ENCODE results near the gene VIL1. TPM values are rescaled to one million over a fixed set of nuclear protein-coding genes. Genes with fewer than 3 reads are reported as not detected.

The VIL1 gene
- total RNA-seq, 1 experiment from 2014 or later, result 4.2 TPM

DNA sequence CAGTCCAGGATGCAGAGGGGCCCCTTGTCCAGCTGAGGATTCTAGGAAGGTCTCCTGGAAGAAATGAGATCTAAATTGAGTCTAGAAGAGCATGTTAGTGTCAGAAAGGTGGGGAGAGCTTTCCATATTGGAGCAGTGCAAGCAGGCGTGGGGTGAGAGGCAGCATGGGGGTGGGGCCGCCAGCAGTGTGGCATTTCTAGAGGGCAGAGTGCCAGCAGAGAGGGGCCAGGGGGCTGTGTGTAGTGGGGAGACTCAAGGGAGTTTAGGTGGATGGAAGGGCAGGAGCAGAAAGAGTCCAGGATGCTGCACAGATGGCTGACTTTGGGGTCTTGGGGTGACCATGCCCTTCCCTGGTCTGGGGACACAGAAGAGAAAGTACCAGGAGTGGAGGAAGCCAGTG, 2.1 kb downstream of the VIL1 start:
- no peak overlapping the region for H4K8ac ChIP-seq (replicated peaks; ENCODE audit: insufficient read length, low read depth, low read length)
- no peak overlapping the region for H2BK12ac ChIP-seq (ENCODE audit: insufficient read length, low read depth, low read length)
- H3K9me3 Mint-ChIP-seq, result no peaks in the 10 kb centered on the region
- no peak overlapping the region for H2BK20ac ChIP-seq (ENCODE audit: low read depth, low read length, poor library complexity, severe bottlenecking)
- no CpG with 5 or more reads among the region's 2 CpGs for WGBS (ENCODE audit: extremely low coverage, insufficient read length, low lambda C conversion rate)
- no peaks in the 10 kb centered on the region for H3K79me2 ChIP-seq (ENCODE audit: insufficient read depth, low read length)
- H3K27ac Mint-ChIP-seq, result no peak overlapping the region
- H3K27me3 ChIP-seq (ENCODE audit: insufficient read depth, low read length), result no peaks in the 10 kb centered on the region
- H2BK120ac ChIP-seq (ENCODE audit: low read depth, low read length, poor library complexity, severe bottlenecking), result no peak overlapping the region
- no peak overlapping the region for H3T11ph ChIP-seq (ENCODE audit: low read length)
- DNase-seq, result no peak
- no peak overlapping the region for H3K23ac ChIP-seq (ENCODE audit: insufficient read length, low read depth, low read length)
- H3K56ac ChIP-seq (ENCODE audit: insufficient read length, low read depth, low read length), result no peak overlapping the region
- H2AK5ac ChIP-seq (ENCODE audit: insufficient read length, low read length), result no peak overlapping the region
- TF ChIP-seq, protein P1, sequence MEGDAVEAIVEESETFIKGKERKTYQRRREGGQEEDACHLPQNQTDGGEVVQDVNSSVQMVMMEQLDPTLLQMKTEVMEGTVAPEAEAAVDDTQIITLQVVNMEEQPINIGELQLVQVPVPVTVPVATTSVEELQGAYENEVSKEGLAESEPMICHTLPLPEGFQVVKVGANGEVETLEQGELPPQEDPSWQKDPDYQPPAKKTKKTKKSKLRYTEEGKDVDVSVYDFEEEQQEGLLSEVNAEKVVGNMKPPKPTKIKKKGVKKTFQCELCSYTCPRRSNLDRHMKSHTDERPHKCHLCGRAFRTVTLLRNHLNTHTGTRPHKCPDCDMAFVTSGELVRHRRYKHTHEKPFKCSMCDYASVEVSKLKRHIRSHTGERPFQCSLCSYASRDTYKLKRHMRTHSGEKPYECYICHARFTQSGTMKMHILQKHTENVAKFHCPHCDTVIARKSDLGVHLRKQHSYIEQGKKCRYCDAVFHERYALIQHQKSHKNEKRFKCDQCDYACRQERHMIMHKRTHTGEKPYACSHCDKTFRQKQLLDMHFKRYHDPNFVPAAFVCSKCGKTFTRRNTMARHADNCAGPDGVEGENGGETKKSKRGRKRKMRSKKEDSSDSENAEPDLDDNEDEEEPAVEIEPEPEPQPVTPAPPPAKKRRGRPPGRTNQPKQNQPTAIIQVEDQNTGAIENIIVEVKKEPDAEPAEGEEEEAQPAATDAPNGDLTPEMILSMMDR (conservative IDR thresholded peaks at IDR 0.05), result no peak
- no peak overlapping the region for H3K27ac ChIP-seq (ENCODE audit: insufficient read length, low read depth, low read length)
- H3K27me3 Mint-ChIP-seq (ENCODE audit: low read depth), result no peaks in the 10 kb centered on the region; the same call in 1 of the 2 replicates
- H3K23me2 ChIP-seq (ENCODE audit: insufficient read length, low read depth, low read length, poor library complexity, severe bottlenecking), result no peaks in the 10 kb centered on the region
- H2BK5ac ChIP-seq (ENCODE audit: insufficient read length, low read length), result no peak overlapping the region
- no peaks in the 10 kb centered on the region for H3K4me1 ChIP-seq (ENCODE audit: insufficient read depth, low read length)
- H3K9me3 ChIP-seq (ENCODE audit: control insufficient read depth, low read depth, low read length), result no peaks in the 10 kb centered on the region
- H3K18ac ChIP-seq (ENCODE audit: insufficient read length, low read depth, low read length), result no peak overlapping the region
- H3K36me3 Mint-ChIP-seq (ENCODE audit: insufficient read depth in 1 of 3, low read depth in 3 of 3), result no peaks in the 10 kb centered on the region
- no peak overlapping the region for H4K5ac ChIP-seq (ENCODE audit: insufficient read length, low read depth, low read length)
- no peak overlapping the region for H3K9ac ChIP-seq (ENCODE audit: extremely low read depth, insufficient read length, low read length)
- no peak overlapping the region for H2BK15ac ChIP-seq (ENCODE audit: low read depth, low read length)
- H2AFZ ChIP-seq (ENCODE audit: low read length), result no peak overlapping the region
- H3K4me2 ChIP-seq (ENCODE audit: insufficient read depth, insufficient read length, low read length), result no peak overlapping the region
- no peaks in the 10 kb centered on the region for H4K20me1 ChIP-seq (ENCODE audit: control insufficient read depth, insufficient read depth, insufficient read length)
- H3K14ac ChIP-seq (ENCODE audit: insufficient read depth, low read length), result no peak overlapping the region
- H3K4me3 Mint-ChIP-seq, result no peak overlapping the region
- no peak overlapping the region for H4K91ac ChIP-seq (ENCODE audit: insufficient read length, low read depth, low read length)
- peaks cover 6 to 10% of the 10 kb centered on the region in 2 experiments for H3K4me1 Mint-ChIP-seq
- H3K4ac ChIP-seq (ENCODE audit: low read depth, low read length), result no peak overlapping the region
- no peaks in the 10 kb centered on the region for H3K79me1 ChIP-seq (ENCODE audit: insufficient read depth, low read depth, low read length, poor library complexity, severe bottlenecking)

All from H9 (cell line).